22Rv1 (cell line): ENCODE results near the gene RPS29.

ENCODE experiments used
- CTCF ChIP-seq: fragments of 450-650 bp; IDR thresholded peaks from 2 replicates; pipeline ENCODE4 v1.5.1; 2017; ENCODE audit warnings: mild to moderate bottlenecking
- ZFX ChIP-seq: fragments of 450-650 bp; IDR thresholded peaks from 2 replicates; pipeline ENCODE4 v1.6.1; 2017; ENCODE audit warnings: antibody characterized with exemption, borderline replicate concordance

DNA sequence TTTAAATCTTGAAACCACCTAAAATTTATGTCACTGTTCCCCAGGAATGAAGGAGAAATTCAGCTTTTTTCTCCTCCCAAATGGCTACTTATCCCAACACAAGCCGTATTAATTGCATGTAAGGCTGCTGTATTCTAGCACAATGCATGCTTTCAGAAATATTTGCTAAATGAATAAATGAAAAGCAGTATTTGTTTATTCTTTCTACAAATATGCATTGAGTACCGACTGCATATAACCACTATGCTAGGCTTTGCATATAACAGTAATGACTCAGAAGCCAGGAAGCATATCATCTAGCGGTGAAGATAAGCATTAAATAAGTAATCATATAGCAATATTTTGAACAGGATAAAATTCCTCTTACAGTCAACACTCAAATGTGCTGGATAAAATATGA lies 6.8 kb upstream of the RPS29 start:
- TF ChIP-seq CTCF: no peak
- no peak for TF ChIP-seq ZFX
